Chondrocyte (in vitro differentiated cells): ENCODE measurements around the gene AMH. TPM values are rescaled to one million over a fixed set of nuclear protein-coding genes. Genes with fewer than 3 reads are reported as not detected.

Experiments used
- DNase-seq: peaks from one replicate; pipeline ENCODE4 v3.0.0; 2021; ENCODE audit warnings: mixed read lengths, low spot score
- H3K27ac Mint-ChIP-seq: one replicate; pipeline ENCODE4 v1.8.0; 2021; ENCODE audit warnings: mild to moderate bottlenecking, moderate library complexity, mixed read lengths; ENCODE audit not compliant: unreplicated experiment
- H3K27me3 Mint-ChIP-seq: 2 replicates; pipeline ENCODE4 v1.8.0; 2021; ENCODE audit warnings: low read depth, mixed read lengths
- H3K36me3 Mint-ChIP-seq: 2 replicates; pipeline ENCODE4 v1.8.0; 2021; ENCODE audit warnings: low read depth, mixed read lengths
- H3K4me1 Mint-ChIP-seq: 2 replicates; pipeline ENCODE4 v1.8.0; 2021; ENCODE audit warnings: low read depth, mild to moderate bottlenecking, mixed read lengths
- H3K4me3 Mint-ChIP-seq: one replicate; pipeline ENCODE4 v1.8.0; 2021; ENCODE audit warnings: mild to moderate bottlenecking, moderate library complexity, mixed read lengths; ENCODE audit not compliant: unreplicated experiment
- H3K9me3 Mint-ChIP-seq: 2 replicates; pipeline ENCODE4 v1.8.0; 2021; ENCODE audit warnings: low read depth, mixed read lengths
- total RNA-seq: library from RNA; stranded (reverse); gene quantifications from 3 replicates; pipeline ENCODE4 v1.2.1, GENCODE V29; 2021
- TF ChIP-seq, protein P1 (sequence below): fragments of 200-600 bp; sonication (generic); IDR thresholded peaks from 2 replicates; pipeline ENCODE4 v1.5.0; 2021; ENCODE audit warnings: antibody characterized with exemption, mild to moderate bottlenecking, moderate library complexity

The AMH gene
- total RNA-seq, 1 donor from 2014 or later = 10.8 TPM

- TF ChIP-seq, protein P1, sequence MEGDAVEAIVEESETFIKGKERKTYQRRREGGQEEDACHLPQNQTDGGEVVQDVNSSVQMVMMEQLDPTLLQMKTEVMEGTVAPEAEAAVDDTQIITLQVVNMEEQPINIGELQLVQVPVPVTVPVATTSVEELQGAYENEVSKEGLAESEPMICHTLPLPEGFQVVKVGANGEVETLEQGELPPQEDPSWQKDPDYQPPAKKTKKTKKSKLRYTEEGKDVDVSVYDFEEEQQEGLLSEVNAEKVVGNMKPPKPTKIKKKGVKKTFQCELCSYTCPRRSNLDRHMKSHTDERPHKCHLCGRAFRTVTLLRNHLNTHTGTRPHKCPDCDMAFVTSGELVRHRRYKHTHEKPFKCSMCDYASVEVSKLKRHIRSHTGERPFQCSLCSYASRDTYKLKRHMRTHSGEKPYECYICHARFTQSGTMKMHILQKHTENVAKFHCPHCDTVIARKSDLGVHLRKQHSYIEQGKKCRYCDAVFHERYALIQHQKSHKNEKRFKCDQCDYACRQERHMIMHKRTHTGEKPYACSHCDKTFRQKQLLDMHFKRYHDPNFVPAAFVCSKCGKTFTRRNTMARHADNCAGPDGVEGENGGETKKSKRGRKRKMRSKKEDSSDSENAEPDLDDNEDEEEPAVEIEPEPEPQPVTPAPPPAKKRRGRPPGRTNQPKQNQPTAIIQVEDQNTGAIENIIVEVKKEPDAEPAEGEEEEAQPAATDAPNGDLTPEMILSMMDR = no peak
- Mint-ChIP-seq H3K36me3 (no peaks in the 10 kb centered on the region), H3K4me1 (peaks cover 6% of the 10 kb centered on the region), H3K9me3 (no peaks in the 10 kb centered on the region), H3K27ac (no peak overlapping the region), H3K4me3 (no peak overlapping the region), H3K27me3 (no peaks in the 10 kb centered on the region)
- DNase-seq = no peak
These were observed 6.2 kb downstream of the AMH start for GRCh38 chr19:2255112-2255845.

DNA sequence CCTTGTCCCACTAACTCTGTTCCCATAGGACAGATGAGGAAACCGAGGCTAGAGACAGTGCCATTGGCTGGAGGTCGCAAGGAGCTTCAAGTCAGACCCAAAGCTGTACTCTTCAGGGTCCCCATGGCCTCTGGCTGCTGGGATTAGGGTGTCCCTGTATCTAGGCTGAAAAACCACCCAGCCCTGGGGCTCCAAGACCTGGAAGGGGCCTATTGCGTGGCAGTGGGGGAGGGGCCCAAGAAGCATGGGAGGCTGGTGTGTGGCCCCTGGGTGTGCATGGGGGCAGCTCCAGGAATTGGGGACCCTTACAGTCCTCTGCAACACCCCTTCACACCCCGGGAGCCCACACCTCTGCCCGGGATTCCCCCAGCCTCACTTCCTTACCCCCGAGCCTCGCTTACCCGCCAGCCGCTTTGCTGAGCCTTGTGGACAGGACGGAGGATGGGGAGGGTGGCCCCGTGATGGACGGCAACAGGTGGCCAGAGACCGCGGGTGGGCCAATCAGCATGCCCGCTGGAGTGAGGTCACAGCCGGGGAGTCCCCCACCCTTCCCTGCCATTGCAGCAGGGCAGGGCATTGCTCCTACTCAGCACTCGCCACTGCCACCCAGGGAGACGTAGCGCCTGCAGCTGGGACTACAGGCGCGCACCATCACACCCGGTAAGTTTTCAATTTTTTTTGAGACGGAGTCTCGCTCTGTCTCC is 7.0 kb downstream of the AMH start, which contains the start of gene JSRP1:
TSS of gene JSRP1 (minus strand) at position 436 of the 704 bp plus-strand sequence. CDS start 1,103 bp downstream, outside the sequence.
- H3K9me3 Mint-ChIP-seq = no peaks in the 10 kb centered on the region
- no peak within 1 kb of the TSS for H3K4me3 Mint-ChIP-seq
- no peaks in the 10 kb centered on the region for H3K36me3 Mint-ChIP-seq
- peaks cover 6% of the 10 kb centered on the region for H3K4me1 Mint-ChIP-seq
- TF ChIP-seq, protein P1 = no peak
- DNase-seq = no peak
- H3K27me3 Mint-ChIP-seq = no peaks in the 10 kb centered on the region
- H3K27ac Mint-ChIP-seq = no peak within 1 kb of the TSS

- H3K4me1 Mint-ChIP-seq = peaks cover 3% of the 10 kb centered on the region
- H3K9me3 Mint-ChIP-seq = no peaks in the 10 kb centered on the region
- H3K36me3 Mint-ChIP-seq = no peaks in the 10 kb centered on the region
- no peak overlapping the region for H3K27ac Mint-ChIP-seq
- DNase-seq = no peak
- no peaks in the 10 kb centered on the region for H3K27me3 Mint-ChIP-seq
- TF ChIP-seq, protein P1 = no peak
- no peak overlapping the region for H3K4me3 Mint-ChIP-seq
These were observed 10.2 kb downstream of the AMH start for GRCh38 chr19:2259336-2259735.

DNA sequence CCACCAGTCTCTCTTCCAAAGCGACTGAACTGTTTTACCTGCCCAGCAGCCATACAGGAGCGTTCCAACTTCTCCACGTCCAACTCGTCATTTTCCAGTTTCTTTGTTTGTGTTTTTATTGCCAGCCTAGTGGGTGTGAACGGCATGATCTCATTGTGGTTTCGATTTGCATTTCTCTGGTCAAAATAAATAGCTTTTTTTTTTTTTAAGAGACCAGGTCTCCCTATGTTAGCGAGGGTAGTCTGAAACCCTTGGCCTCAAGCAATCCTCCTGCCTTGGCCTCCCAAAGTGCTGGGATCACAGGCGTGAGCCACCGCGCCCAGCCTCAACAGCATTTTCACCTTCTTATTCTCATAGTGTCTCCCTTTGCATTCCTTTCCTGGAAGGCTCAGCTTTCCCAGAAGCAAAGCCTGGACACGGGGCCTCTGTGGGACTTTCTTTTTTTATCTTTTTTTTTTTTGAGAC is 11.2 kb downstream of the AMH start:
- Mint-ChIP-seq H3K4me1 (peaks cover 3% of the 10 kb centered on the region), H3K36me3 (no peaks in the 10 kb centered on the region), H3K4me3 (no peak overlapping the region), H3K27ac (no peak overlapping the region), H3K27me3 (no peaks in the 10 kb centered on the region), H3K9me3 (no peaks in the 10 kb centered on the region)
- TF ChIP-seq, protein P1 = no peak
- DNase-seq = no peak

DNA sequence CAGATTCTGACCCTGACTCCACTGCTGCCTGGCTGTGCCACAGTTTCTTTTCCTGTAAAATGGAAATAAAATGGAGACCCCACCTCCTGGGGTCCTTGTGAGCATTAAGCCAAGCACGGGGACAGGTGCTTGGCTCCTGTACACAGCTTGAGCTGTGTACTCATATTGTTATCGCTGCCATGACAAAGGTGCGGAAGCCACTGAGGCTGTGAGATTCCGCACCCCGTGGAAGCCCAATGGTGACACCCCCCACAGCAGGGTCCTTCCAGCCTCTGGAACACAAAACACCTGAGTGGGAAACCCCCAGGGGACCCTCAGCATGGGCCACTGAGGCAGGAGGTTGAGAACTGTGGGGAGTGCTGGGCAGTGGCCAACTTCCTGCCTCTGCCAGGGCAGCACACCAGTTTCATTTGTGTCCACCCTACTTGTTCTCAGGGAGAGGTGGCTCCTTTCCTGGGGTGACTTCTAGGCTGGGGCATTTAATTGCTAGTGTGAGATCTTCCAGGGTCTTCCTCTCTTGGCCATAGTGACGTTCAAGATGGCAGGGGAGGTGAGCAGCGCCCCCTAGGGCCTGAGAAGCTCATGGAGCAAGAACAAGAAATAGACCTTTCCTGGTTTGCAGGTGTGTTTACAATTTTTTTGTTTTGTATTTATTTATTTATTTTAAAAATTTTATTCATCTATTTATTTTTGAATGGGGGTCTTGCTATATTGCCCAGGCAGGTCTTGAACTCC is 12.5 kb downstream of the AMH start:
- no peak for DNase-seq
- H3K9me3 Mint-ChIP-seq = no peaks in the 10 kb centered on the region

More for the DNA sequence above, 12.5 kb downstream of the AMH start:
- no peaks in the 10 kb centered on the region for H3K36me3 Mint-ChIP-seq
- H3K27me3 Mint-ChIP-seq = no peaks in the 10 kb centered on the region
- TF ChIP-seq, protein P1 = peak; percentile 79
- peaks cover 6% of the 10 kb centered on the region for H3K4me1 Mint-ChIP-seq
- H3K27ac Mint-ChIP-seq = no peak overlapping the region
- no peak overlapping the region for H3K4me3 Mint-ChIP-seq
